Prostate gland (tissue), 2 donors: ENCODE results near the gene ARHGAP44. TPM values are rescaled to one million over a fixed set of nuclear protein-coding genes. Genes with fewer than 3 reads are reported as not detected.

Source experiments
- DNase-seq: peaks from one replicate; pipeline ENCODE4 v3.0.0-alpha.2; 2019; ENCODE audit warnings: low spot score
- H3K27ac ChIP-seq, 2 donors: fragments of 200-600 bp; sonication (generic); 2 replicates each; pipeline ENCODE4 v1.5.1; 2017 to 2019
- H3K27me3 ChIP-seq: fragments of 200-600 bp; sonication (generic); replicated peaks from 2 replicates; pipeline ENCODE4 v1.5.1; 2019; ENCODE audit not compliant: insufficient read depth
- H3K36me3 ChIP-seq, 2 donors: fragments of 200-600 bp; sonication (generic); 1 replicate in 1 of 2; 2 replicates in 1 of 2; pipeline versions ENCODE4 v1.5.1 to v1.8.1; 2017 to 2019
- H3K4me1 ChIP-seq: fragments of 200-600 bp; sonication (generic); replicated peaks from 2 replicates; pipeline ENCODE4 v1.5.1; 2019
- H3K4me3 ChIP-seq, 2 donors: fragments of 200-600 bp; sonication (generic); 2 replicates each; pipeline ENCODE4 v1.5.1; 2017 to 2019
- H3K9me3 ChIP-seq: fragments of 200-600 bp; sonication (generic); 2 replicates; pipeline ENCODE4 v1.5.1; 2017
- CTCF ChIP-seq, 4 experiments: fragments of 200-600 bp in 2 of 4; fragments of 450-650 bp in 2 of 4; sonication (generic) in 2 of 4; IDR thresholded peaks; 1 replicate in 3 of 4; 2 replicates in 1 of 4; pipeline ENCODE4 v1.5.1; 2016 to 2019; ENCODE audit warnings: antibody characterized with exemption in 4 of 4, mild to moderate bottlenecking in 2 of 4, moderate library complexity in 2 of 4
- POLR2A ChIP-seq: fragments of 450-650 bp; IDR thresholded peaks from one replicate; pipeline ENCODE4 v1.6.1; 2016; ENCODE audit warnings: antibody characterized with exemption, mild to moderate bottlenecking
- POLR2AphosphoS5 ChIP-seq: sonication (generic); formaldehyde crosslinking; IDR thresholded peaks from one replicate; pipeline ENCODE4 v1.6.1; 2017; ENCODE audit warnings: antibody characterized with exemption
- WGBS: methylation state at CpG from one replicate; pipeline ENCODE4 v1.1.5; 2018; 5-methylcytosine and 5-hydroxymethylcytosine counted together
- intact Hi-C: fragments of 100-400 bp; cut with DNase I; formaldehyde crosslinking; loops from one replicate; pipeline ENCODE4 v1.14.2; 2022
- total RNA-seq, 2 donors: library from RNA; depleted of rRNA; stranded (reverse); fragments of >200 nt; gene quantifications; one replicate each; pipeline ENCODE4 v1.1.0, GENCODE V29; 2016

The ARHGAP44 gene
- total RNA-seq, 2 donors from 2014 or later, result 7.5 to 15.7 TPM

DNA sequence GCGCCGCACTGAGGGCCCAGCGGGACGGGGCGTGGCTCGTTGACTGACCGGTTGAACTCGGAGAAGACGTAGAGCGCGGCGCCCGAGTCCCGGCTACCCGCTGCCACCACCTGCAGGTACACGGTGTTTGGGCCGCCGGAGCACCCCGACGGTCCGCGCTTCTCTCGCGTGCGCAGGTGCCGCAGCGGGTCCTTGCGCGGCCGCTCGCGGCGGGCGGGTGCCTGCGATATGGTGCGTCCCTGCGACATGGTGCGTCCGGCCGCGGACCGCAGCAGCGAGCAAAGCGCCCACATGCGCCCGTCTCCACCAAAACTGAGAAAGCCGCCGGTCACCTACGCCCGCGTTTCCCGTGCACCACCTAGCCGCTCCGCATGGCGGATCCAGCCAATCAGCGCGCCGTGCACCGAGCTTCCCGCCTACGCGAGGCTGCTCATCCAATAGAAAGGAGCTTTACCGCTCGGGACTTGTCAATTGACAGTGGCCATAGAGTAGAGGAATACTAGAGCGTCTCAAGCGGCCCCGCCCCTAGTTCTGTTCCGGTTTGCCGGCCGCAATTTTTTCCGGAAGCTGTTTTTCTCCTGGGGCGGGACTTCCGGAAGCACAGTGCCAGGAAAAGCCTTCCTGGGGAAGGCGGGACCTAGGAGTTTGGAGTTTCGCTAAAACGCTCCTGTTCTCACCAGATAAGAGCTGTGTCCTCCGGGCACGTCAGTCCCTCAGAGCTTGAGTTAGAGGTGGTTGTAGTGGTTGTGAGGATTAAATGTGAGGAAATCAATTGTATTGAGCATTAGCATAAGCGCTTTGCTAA, 228.6 kb downstream of the ARHGAP44 start, which contains the start of gene ELAC2:
TSS of gene ELAC2 (minus strand) at position 373 of the 805 bp plus-strand sequence. CDS start at position 293, 80 bp downstream.
- TF ChIP-seq POLR2AphosphoS5, result peak; percentile 98
- peak in 3 of 4 experiments; percentile 24 to 54 (median 46) for TF ChIP-seq CTCF (IDR thresholded peaks at IDR 0.05)
- peak; percentile 51 for TF ChIP-seq POLR2A
- intact Hi-C loops, result no loop called here
- Histone ChIP-seq H3K4me1 (no peaks in the 10 kb centered on the region), H3K9me3 (no peaks in the 10 kb centered on the region), H3K27ac (peak within 1 kb of the TSS; percentile 80 to 81), H3K4me3 (peak within 1 kb of the TSS; percentile 77 to 90), H3K36me3 (peaks cover 0 to 2% of the 10 kb centered on the region in 2 donors), H3K27me3 (no peaks in the 10 kb centered on the region)
- WGBS, result under 1% methylated on average over 73 of the region's 79 CpGs
- DNase-seq, result peak; percentile 98

DNA sequence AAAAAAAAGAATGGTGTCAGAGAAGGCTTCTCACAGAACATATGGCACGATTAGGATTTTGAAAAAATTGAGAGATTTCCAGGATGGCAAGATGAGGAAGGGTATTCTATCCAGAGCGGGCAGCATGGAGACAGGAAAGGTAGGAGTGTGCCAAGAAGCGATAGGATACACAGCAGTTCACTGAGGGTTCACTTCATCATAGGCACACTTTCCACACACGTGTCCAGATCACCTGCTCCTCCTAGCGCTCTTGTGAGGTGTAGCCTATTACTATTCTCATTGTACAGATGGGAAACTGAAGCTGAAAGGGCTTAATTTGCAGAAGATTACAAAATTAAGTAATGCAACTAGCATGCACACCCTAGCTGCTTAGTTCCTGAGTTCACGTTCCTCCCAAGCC, 234.7 kb downstream of the ARHGAP44 start:
- TF ChIP-seq POLR2AphosphoS5, result no peak
- no peak for TF ChIP-seq POLR2A
- no peak for TF ChIP-seq CTCF (IDR thresholded peaks at IDR 0.05)
- no peaks in the 10 kb centered on the region for H3K4me1 ChIP-seq
- no peaks in the 10 kb centered on the region for H3K9me3 ChIP-seq
- H3K36me3 ChIP-seq, result no peaks in the 10 kb centered on the region
- no peak for DNase-seq
- no peak overlapping the region for H3K27ac ChIP-seq
- intact Hi-C loops, result no loop called here
- no peaks in the 10 kb centered on the region for H3K27me3 ChIP-seq
- H3K4me3 ChIP-seq, result no peak overlapping the region
- 76% methylated on average over 6 of the region's 6 CpGs for WGBS

- H3K4me3 ChIP-seq, result no peak overlapping the region
- 35% methylated on average over 19 of the region's 19 CpGs for WGBS
These were observed 235.4 kb downstream of the ARHGAP44 start for GRCh38 chr17:13024526-13025257.

GRCh38 chr17:13025258-13025627, 235.9 kb downstream of the ARHGAP44 start:
- WGBS, result 77% methylated on average over 5 of the region's 5 CpGs
- Histone ChIP-seq H3K27me3 (no peaks in the 10 kb centered on the region), H3K36me3 (no peaks in the 10 kb centered on the region), H3K4me1 (no peaks in the 10 kb centered on the region), H3K4me3 (no peak overlapping the region), H3K9me3 (no peaks in the 10 kb centered on the region), H3K27ac (no peak overlapping the region)
- TF ChIP-seq POLR2A (no peak), POLR2AphosphoS5 (no peak), CTCF (IDR thresholded peaks at IDR 0.05) (no peak)
- DNase-seq, result no peak
- intact Hi-C loops, result no loop called here

More at GRCh38 chr17:13024526-13025257, 235.4 kb downstream of the ARHGAP44 start:
- DNase-seq, result peak; percentile 13
- Histone ChIP-seq H3K4me1 (no peaks in the 10 kb centered on the region), H3K27ac (no peak overlapping the region), H3K9me3 (no peaks in the 10 kb centered on the region), H3K36me3 (no peaks in the 10 kb centered on the region), H3K27me3 (no peaks in the 10 kb centered on the region)
- intact Hi-C loops, result no loop called here
- TF ChIP-seq POLR2A (no peak), CTCF (IDR thresholded peaks at IDR 0.05) (peak; percentile 50 to 71 (median 52)), POLR2AphosphoS5 (no peak)
